Measurements from ENCODE around the gene ADAMTSL2. TPM values are rescaled to one million over a fixed set of nuclear protein-coding genes. Genes with fewer than 3 reads are reported as not detected.

ADAMTSL2 gene
- total RNA-seq, 3 donors from 2014 or later = 1.3 to 2.7 (median 1.5) TPM

DNA sequence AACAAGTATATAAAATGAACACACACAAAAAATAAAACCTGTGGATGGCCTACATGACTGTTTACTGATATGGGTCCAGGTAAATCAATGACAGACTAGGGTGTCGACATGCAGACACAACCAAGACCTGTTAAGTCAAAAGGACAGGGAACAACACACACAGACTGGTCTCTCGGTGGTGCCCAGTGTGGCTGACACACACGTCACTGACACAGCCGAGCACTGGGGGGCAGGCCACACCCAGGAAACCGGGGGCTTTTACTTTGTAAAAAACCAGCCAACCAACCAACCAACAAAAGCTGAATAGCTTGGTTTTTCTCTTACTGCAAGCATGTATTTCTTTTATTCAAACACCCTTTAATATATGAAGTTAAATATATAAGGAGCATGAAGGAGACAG, 69.7 kb downstream of the ADAMTSL2 start:
- Histone ChIP-seq H3K4me3 (no peak overlapping the region), H3K36me3 (ENCODE audit: low read depth) (no peaks in the 10 kb centered on the region), H3K9me3 (no peaks in the 10 kb centered on the region), H3K4me1 (ENCODE audit: low read depth) (no peaks in the 10 kb centered on the region)
- intact Hi-C loops (cut with DNase I, micrococcal nuclease) = no loop called here
- ATAC-seq = no peak
- DNase-seq = no peak
- TF ChIP-seq, protein P1, sequence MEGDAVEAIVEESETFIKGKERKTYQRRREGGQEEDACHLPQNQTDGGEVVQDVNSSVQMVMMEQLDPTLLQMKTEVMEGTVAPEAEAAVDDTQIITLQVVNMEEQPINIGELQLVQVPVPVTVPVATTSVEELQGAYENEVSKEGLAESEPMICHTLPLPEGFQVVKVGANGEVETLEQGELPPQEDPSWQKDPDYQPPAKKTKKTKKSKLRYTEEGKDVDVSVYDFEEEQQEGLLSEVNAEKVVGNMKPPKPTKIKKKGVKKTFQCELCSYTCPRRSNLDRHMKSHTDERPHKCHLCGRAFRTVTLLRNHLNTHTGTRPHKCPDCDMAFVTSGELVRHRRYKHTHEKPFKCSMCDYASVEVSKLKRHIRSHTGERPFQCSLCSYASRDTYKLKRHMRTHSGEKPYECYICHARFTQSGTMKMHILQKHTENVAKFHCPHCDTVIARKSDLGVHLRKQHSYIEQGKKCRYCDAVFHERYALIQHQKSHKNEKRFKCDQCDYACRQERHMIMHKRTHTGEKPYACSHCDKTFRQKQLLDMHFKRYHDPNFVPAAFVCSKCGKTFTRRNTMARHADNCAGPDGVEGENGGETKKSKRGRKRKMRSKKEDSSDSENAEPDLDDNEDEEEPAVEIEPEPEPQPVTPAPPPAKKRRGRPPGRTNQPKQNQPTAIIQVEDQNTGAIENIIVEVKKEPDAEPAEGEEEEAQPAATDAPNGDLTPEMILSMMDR (IDR thresholded peaks at IDR 0.05) = no peak

DNA sequence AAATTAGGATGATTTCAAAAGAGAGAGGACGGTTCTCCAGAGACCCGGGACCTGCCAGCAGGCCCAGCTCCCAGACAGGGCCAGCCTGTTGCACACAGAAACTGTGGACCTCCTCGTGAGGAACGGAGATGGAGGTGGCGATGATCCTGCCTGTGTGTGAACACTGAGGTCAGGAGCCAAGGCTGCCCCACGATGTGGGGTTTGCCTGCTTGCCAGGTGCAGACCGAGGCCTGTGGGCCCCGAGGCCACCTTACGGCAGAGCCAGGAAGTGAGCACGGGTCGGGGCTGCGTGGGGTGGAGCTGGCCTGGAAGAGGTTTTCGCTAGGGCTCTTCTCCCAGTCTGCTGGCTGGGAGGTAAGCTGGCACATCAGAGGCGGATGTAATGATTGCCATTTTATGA, 70.4 kb downstream of the ADAMTSL2 start:
- ATAC-seq (no peak), DNase-seq (no peak)
- TF ChIP-seq, protein P1 (IDR thresholded peaks at IDR 0.05) = no peak
- no peaks in the 10 kb centered on the region for H3K9me3 ChIP-seq
- no peaks in the 10 kb centered on the region for H3K36me3 ChIP-seq (ENCODE audit: low read depth)
- no peaks in the 10 kb centered on the region for H3K4me1 ChIP-seq (ENCODE audit: low read depth)
- no peak overlapping the region for H3K4me3 ChIP-seq
- intact Hi-C loops (cut with DNase I, micrococcal nuclease) = no loop called here

DNA sequence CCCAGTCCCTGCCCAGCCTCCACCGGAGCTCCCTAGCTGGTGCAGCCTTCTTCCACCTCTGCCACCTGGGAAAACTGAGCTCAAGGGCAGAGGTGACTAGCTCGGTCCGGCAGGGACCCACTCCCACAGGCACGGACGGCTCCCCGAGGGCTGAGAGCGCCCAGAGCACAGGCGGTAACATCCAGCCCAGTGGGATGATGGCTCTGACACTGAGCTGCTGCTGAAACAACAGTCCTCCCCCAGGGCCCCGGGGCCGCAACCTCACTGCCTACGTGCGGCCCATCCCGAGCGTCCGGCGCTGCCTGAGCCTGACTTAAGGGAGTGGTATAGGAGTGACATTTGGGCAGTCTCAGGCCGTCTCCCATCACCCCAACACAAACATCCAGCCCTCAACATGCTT, 70.9 kb downstream of the ADAMTSL2 start:
- intact Hi-C loops (cut with DNase I, micrococcal nuclease) = no loop called here
- ATAC-seq (no peak), DNase-seq (no peak)
- Histone ChIP-seq H3K4me1 (ENCODE audit: low read depth) (no peaks in the 10 kb centered on the region), H3K9me3 (no peaks in the 10 kb centered on the region), H3K36me3 (ENCODE audit: low read depth) (no peaks in the 10 kb centered on the region), H3K4me3 (no peak overlapping the region)
- TF ChIP-seq, protein P1 (IDR thresholded peaks at IDR 0.05) = no peak

DNA sequence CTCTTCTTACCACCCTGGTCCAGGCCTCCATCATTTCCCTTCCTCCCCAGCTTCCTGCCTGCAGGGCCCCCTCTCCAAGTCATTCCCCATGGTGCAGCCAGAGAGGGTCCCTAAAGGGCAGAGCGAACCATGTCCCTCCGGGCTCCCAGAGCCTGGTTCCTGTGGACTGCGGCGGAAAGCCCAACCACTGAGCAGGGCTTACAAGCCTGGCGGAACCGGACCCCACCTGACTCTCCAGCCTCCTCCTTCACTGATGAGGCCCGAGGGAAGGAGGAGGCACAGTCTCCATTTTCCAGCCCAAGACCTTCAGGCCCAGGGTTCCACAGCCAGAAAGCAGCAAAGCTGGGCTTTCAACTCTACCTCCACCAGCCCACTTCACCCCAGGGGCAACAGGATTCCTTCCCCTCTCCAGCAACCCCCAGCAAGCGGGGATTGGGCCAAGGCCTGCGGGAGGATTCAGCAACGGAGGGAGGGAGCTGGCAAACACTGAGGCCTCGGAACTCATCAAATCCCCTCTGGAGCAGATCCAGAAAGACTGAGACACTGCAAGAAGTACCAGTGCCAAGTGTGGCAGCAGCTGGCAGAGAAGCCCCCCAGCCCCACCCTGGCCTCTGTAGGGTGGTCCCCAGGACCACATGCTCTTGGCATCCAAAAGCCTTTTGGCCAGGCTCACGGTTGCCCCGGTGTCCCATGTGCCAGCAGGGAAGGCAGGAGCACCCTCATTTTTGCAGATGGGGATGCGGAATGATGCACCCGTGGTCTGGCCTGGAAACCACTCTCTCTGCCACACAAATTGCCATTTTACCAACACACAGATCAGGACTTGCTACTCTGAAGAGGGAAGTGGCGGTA, 71.6 kb downstream of the ADAMTSL2 start:
- Histone ChIP-seq H3K9me3 (no peaks in the 10 kb centered on the region), H3K4me3 (no peak overlapping the region), H3K36me3 (ENCODE audit: low read depth) (no peaks in the 10 kb centered on the region), H3K4me1 (ENCODE audit: low read depth) (no peaks in the 10 kb centered on the region)
- DNase-seq = no peak
- intact Hi-C loops (cut with DNase I, micrococcal nuclease) = no loop called here
- TF ChIP-seq, protein P1 (IDR thresholded peaks at IDR 0.05) = no peak
- ATAC-seq = no peak

DNA sequence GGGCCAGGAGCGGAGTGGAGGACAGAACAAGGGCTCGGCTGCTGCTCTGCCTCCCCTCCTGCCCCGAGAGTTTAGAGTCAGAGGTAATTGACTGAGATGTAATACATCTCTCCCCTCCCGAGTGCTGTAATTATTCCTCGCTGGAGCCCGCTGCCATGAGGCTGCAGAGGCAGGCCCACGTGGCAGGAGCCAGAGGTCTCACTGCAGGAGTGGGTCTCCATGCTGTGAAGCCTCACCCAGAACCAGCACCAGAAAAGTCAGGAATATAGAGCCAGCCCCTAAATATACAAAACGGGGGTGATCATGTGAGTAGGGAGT, 72.2 kb downstream of the ADAMTSL2 start:
- no peak for DNase-seq
- TF ChIP-seq, protein P1 (IDR thresholded peaks at IDR 0.05) = no peak
- intact Hi-C loops (cut with DNase I, micrococcal nuclease) = no loop called here
- Histone ChIP-seq H3K36me3 (ENCODE audit: low read depth) (no peaks in the 10 kb centered on the region), H3K4me3 (no peak overlapping the region), H3K4me1 (ENCODE audit: low read depth) (no peaks in the 10 kb centered on the region), H3K9me3 (no peaks in the 10 kb centered on the region)
- ATAC-seq = no peak
